WTC11 (cell line): Measurements from ENCODE around the gene CCDC180.

Experiments used
- ATF3 ChIP-seq: sonication (generic); formaldehyde crosslinking; conservative IDR thresholded peaks from 2 replicates; pipeline ENCODE4 v1.8.1; 2022; ENCODE audit warnings: mild to moderate bottlenecking, missing genetic modification reagents
- CTCF ChIP-seq: fragments of 200-600 bp; IDR thresholded peaks from 2 replicates; pipeline ENCODE4 v1.8.0; 2022; ENCODE audit warnings: antibody characterized with exemption
- ETV6 ChIP-seq: sonication (generic); formaldehyde crosslinking; IDR thresholded peaks from 2 replicates; pipeline ENCODE4 v1.8.1; 2022; ENCODE audit warnings: mild to moderate bottlenecking, missing genetic modification reagents
- FOXP4 ChIP-seq: sonication (generic); formaldehyde crosslinking; IDR thresholded peaks from 2 replicates; pipeline ENCODE4 v1.8.0; 2022; ENCODE audit warnings: mild to moderate bottlenecking, missing genetic modification reagents
- JUN ChIP-seq: sonication (generic); formaldehyde crosslinking; IDR thresholded peaks from 2 replicates; pipeline ENCODE4 v1.8.0; 2023; ENCODE audit warnings: mild to moderate bottlenecking, missing genetic modification reagents
- KAT7 ChIP-seq: sonication (generic); formaldehyde crosslinking; IDR thresholded peaks from 2 replicates; pipeline ENCODE4 v1.8.1; 2023; ENCODE audit warnings: missing genetic modification reagents, mild to moderate bottlenecking, borderline replicate concordance
- TCF7 ChIP-seq: sonication (generic); formaldehyde crosslinking; IDR thresholded peaks from 2 replicates; pipeline ENCODE4 v1.8.0; 2022; ENCODE audit warnings: mild to moderate bottlenecking, low read depth, missing genetic modification reagents, moderate library complexity
- USF2 ChIP-seq: sonication (generic); formaldehyde crosslinking; IDR thresholded peaks from 2 replicates; pipeline ENCODE4 v1.8.1; 2023; ENCODE audit warnings: mild to moderate bottlenecking, missing genetic modification reagents, moderate library complexity
- ZSCAN18 ChIP-seq: fragments of 250-450 bp; sonication (Bioruptor Pico); IDR thresholded peaks from 2 replicates; pipeline ENCODE4 v2.1.2; 2022; ENCODE audit warnings: mild to moderate bottlenecking, moderate library complexity

- TF ChIP-seq FOXP4 (CRISPR knock-in tag): no peak
- TF ChIP-seq TCF7 (CRISPR knock-in tag): no peak
- no peak for TF ChIP-seq USF2 (CRISPR knock-in tag)
- no peak for TF ChIP-seq ZSCAN18
- no peak for TF ChIP-seq CTCF
- no peak for TF ChIP-seq ETV6
- TF ChIP-seq ATF3 (CRISPR knock-in tag): no peak
- no peak for TF ChIP-seq JUN (CRISPR knock-in tag)
- TF ChIP-seq KAT7 (CRISPR knock-in tag): no peak
Measured at GRCh38 chr9:97313243-97313642, 5.8 kb downstream of the CCDC180 start.
